NCI-H187 treated with DMSO at 0.1 percent for 48 hours (cell line): ENCODE data around the gene CNOT6L.
"Not testable (repeated sequence)": the region's sequence is repeated elsewhere in the genome, so short reads cannot be mapped to it uniquely, and the experiment has no call there.

Experiments used
- DNase-seq: peaks from one replicate; lab custom pipeline; 2025; lab: John Stamatoyannopoulos, UW

Gene CNOT6L

DNA sequence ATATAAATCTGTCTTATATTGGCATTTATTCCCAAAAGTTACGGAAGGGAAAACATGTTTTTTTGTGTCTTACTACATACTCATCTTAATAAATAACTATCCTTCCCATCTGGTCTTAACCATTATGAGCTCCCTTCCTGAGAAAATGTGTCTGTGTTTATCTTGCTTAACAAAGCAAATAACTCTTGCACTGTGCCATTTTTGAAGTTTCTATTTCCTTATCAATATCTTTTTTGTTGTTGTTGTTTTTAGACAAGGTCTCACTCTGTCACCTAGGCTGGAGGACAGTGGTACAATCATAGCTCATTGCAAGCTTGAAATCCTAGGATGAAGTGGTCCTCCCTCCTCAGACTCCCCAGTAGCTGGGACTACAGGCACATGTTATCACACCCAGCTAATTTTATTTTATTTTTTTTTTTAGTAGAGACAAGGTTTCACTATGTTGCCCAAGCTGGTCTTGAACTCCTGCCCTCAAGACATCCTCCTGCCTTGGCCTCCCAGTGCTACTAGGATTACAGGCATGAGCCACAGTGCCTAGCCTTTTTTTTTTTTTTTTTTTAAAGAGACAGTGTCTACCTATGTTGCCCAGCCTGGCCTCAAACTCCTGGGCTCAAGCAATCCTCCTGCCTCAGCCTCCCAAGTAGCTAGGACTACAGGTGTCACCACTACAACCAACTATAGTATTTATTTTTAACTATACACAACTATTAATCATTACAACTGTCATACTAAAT lies 36.9 kb downstream of the CNOT6L start:
- DNase-seq = no peak

- DNase-seq = not testable (repeated sequence)
Observed at GRCh38 chr4:77780762-77781161, 38.4 kb downstream of the CNOT6L start.

DNA sequence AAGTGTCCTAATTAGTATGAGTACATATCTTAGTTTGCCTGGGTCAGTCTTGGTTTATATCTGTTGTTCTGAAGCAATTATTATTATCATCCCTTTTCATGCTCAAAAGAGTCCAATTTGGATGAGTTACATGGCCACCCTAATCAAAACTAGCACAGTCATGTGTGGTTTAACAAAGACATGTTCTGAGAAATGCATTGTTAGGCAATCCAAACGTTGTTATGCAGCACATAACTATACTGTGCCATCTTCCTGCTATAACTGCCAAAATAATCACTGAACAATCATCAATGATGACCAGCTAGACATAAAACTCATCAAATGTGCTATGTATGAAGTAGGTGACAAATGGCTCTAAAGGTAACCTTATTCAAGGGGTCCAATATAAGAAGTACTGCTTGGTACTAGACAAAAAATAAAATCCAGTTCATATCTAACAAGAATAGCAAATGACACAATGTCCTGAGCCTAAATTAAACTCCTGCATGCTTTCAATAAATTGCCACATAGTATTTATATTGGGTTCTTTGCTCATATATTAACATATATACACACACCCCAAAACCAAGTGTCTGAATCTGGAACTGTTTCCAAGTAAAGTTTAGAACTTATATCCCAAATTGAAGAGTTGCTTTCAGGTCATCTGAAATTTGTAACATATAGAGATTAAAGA lies 41.9 kb downstream of the CNOT6L start:
- no peak for DNase-seq

GRCh38 chr4:77776182-77777134 lies 42.7 kb downstream of the CNOT6L start:
- DNase-seq = no peak

- no peak for DNase-seq
Observed at GRCh38 chr4:77773101-77773500, 46.1 kb downstream of the CNOT6L start.

DNA sequence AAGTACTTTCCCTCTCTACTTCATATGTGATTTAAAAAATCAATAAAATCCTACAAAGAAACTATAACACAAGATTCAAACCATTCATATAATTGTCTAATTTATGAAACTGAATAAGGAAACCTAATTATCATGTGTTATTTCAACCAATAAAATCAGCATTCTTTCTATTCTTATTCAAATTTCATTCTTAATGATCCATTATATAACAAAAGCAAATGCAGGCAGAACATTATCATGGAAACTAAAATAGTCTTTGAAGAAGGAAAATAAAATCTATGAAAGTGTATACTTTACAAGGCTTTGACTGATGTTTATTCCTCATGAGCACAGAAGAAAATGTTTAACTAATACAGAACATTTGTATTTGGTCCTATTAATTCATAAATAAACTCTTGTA lies 47.6 kb downstream of the CNOT6L start:
- DNase-seq = no peak

DNA sequence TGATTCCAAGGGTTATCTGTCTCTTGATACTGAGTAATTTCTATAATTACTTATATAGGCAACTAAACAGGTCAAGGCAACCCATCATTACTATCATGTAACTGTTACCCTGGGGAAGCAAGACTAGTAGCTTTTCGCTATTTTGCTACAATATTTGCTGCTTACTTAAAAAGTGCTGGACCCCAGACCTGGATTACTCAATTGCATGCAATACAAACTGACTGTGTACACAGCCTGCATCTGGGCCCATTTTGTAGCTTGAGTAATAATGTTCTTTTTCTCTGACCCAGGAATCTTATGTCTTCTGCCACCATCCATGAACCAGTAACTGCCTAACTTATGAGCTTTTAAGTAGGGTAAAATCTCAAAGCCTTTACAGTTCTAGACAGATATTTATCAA lies 53.4 kb downstream of the CNOT6L start:
- DNase-seq = no peak

- DNase-seq = no peak
Observed at GRCh38 chr4:77762531-77762930, 56.6 kb downstream of the CNOT6L start.

GRCh38 chr4:77761595-77761994 lies 57.6 kb downstream of the CNOT6L start:
- DNase-seq = no peak

DNA sequence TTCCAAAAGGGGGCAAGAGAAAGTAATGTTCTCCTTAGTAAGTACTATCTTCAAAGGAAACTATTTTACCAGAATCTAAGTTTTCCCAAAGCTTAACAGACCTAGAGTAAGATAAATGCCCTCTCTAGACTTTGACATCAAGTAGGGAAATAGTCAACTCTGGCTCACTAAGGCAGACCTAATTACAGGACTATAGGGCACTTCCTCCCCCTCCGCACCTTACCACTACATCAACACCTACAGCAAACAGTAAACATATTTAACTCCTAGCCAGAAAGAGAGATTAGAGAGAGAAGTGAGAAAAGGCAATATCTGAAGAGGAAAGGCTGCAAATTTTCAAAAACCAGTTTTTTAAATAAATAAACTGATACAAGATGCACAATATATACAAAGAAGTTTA lies 60.4 kb downstream of the CNOT6L start:
- no peak for DNase-seq

DNA sequence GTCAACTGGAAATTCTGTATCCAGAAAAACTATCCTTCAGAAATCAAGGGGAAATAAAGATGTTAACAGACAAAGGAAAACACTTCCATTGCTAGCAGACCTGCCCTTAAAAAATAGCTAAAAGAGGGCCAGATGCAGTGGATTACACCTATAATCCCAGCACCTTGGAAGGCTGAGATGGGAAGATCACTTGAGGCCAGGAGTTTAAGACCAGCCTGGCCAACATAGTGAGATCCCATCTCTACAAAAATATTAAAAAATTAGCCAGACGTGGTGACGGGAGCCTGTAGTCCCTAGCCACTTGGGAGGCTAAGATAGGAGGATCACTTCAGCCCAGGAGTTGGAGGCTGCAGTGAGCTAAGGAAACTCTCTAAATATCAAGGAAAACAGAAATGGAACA lies 67.4 kb downstream of the CNOT6L start:
- DNase-seq = no peak

DNA sequence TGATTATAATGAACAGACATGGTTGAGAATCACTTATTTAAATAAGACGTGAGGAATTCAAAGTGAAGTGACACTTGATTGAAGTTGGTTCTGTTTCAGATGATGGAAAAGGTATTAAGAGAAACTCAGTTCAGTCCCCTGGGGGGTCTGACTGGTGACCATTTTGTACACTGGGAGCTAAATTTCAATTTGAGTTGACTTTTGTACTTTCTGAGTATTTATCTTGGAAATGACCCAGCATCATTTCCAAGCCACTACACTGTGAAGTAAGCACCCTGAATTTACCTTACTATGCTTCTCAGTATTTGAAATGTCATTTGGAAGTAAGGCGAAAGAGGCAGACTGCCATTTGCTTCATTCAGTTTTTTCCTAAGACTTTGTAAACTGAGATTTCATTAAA lies 73.4 kb downstream of the CNOT6L start:
- no peak for DNase-seq

DNA sequence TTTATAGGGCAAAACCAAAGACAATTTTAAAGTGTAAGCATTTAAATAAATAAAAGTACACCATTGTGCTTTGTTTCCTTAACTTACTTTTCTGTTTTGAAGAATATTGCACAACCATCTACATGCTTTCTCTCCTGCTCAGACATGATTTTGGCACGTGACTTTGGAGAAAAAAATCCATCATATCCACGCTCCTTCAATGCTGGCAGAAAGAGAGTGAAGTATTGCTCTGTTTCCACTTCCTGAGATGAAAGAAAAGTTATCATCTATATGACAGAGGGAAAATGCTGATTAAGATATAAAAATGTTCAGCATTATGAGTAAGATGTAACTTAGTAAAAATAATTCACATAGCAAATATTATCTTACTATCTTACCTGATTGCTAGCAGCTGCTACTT lies 77.1 kb downstream of the CNOT6L start:
- DNase-seq = no peak

GRCh38 chr4:77740480-77740879 lies 78.7 kb downstream of the CNOT6L start:
- no peak for DNase-seq

- DNase-seq = no peak
Observed at GRCh38 chr4:77734928-77735327, 84.2 kb downstream of the CNOT6L start.

DNA sequence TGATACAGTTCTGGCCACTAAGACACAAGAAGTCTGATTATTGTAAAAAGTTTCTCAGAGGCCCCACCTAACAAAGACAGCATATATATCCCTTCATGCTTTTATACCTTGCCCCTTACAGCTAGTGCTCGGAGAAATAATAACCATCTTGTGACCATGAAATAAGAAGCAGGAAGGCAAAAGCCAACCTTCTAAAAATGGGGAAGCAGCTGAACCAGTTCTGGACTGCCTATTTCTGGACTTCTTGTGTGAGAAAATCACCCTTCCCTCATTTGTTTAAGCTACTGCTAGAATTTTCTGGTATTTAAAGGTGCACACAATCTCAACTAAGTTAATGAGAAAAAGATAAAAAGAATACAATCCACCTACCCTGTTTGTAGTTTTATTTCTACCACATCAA lies 87.5 kb downstream of the CNOT6L start:
- no peak for DNase-seq

GRCh38 chr4:77728420-77728819 lies 90.7 kb downstream of the CNOT6L start:
- DNase-seq = no peak

GRCh38 chr4:77721073-77721472 lies 98.1 kb downstream of the CNOT6L start:
- no peak for DNase-seq

- not testable (repeated sequence) for DNase-seq
Observed at GRCh38 chr4:77718500-77718899, 100.7 kb downstream of the CNOT6L start.

GRCh38 chr4:77715414-77716290 lies 103.5 kb downstream of the CNOT6L start:
- DNase-seq = no peak

DNA sequence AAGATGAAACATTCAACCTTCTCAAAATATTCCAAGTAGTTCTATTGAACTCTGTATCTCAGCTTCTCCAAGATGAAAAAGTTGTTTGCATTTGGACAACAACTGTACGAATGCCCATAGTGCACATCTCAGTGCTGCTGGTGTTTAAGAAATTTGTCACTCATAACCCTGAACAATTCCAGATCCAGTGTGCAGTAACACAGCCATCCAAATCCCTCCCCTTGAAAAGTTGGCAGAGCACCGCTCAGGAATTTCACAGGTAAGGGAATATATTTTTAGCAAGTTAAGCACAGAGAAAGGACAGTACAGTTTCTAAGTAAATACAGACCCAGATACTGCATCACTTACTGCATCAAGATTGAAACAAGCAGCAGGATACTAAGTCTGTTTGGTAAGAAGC lies 104.7 kb downstream of the CNOT6L start:
- DNase-seq = no peak

- DNase-seq = no peak
Observed at GRCh38 chr4:77713884-77714283, 105.3 kb downstream of the CNOT6L start.
